ENCODE data around the gene RBMX.

The RBMX gene

GRCh38 chrX:136827026-136827425 is 53.5 kb downstream of the RBMX start:
- H3K4me3 ChIP-seq (ENCODE audit: low read depth, low read length) = no peak overlapping the region
- TF ChIP-seq, protein P1, sequence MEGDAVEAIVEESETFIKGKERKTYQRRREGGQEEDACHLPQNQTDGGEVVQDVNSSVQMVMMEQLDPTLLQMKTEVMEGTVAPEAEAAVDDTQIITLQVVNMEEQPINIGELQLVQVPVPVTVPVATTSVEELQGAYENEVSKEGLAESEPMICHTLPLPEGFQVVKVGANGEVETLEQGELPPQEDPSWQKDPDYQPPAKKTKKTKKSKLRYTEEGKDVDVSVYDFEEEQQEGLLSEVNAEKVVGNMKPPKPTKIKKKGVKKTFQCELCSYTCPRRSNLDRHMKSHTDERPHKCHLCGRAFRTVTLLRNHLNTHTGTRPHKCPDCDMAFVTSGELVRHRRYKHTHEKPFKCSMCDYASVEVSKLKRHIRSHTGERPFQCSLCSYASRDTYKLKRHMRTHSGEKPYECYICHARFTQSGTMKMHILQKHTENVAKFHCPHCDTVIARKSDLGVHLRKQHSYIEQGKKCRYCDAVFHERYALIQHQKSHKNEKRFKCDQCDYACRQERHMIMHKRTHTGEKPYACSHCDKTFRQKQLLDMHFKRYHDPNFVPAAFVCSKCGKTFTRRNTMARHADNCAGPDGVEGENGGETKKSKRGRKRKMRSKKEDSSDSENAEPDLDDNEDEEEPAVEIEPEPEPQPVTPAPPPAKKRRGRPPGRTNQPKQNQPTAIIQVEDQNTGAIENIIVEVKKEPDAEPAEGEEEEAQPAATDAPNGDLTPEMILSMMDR (IDR thresholded peaks at IDR 0.05; ENCODE audit: borderline replicate concordance, insufficient read depth, low read depth, low read length) = no peak

DNA sequence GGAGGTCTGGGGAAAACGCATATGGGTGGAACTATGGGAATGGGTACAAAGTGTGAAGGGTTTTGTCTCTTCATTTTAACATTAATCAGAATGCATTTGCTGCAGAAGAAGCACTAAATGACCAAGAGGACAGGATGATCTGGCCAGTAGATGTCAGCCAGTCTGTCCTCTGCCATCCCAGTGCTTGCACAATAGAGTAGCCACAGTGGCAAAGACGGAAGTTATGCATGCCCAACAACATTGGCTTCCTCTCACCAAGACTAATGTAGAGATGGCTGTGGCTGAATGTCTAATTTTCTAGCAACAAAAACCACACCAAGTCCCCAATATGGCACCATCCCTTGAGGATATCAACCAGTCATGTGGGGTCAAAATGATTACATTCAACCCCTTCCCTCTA is 54.8 kb downstream of the RBMX start:
- H3K4me3 ChIP-seq (ENCODE audit: low read depth, low read length) = no peak overlapping the region
- TF ChIP-seq, protein P1 (IDR thresholded peaks at IDR 0.05; ENCODE audit: borderline replicate concordance, insufficient read depth, low read depth, low read length) = no peak
